GM20431 (cell line): ENCODE data around the gene CFAP410.
"Not testable (repeated sequence)": the region's sequence is repeated elsewhere in the genome, so short reads cannot be mapped to it uniquely, and the experiment has no call there.

Experiments used
- in situ Hi-C: fragments of 300-500 bp; cut with MseI, MboI; formaldehyde crosslinking; loops from one replicate; pipeline ENCODE4 v1.15.0; 2020; ENCODE audit warnings: low sequenced_read_pairs; ENCODE audit not compliant: unreplicated experiment

Gene CFAP410

DNA sequence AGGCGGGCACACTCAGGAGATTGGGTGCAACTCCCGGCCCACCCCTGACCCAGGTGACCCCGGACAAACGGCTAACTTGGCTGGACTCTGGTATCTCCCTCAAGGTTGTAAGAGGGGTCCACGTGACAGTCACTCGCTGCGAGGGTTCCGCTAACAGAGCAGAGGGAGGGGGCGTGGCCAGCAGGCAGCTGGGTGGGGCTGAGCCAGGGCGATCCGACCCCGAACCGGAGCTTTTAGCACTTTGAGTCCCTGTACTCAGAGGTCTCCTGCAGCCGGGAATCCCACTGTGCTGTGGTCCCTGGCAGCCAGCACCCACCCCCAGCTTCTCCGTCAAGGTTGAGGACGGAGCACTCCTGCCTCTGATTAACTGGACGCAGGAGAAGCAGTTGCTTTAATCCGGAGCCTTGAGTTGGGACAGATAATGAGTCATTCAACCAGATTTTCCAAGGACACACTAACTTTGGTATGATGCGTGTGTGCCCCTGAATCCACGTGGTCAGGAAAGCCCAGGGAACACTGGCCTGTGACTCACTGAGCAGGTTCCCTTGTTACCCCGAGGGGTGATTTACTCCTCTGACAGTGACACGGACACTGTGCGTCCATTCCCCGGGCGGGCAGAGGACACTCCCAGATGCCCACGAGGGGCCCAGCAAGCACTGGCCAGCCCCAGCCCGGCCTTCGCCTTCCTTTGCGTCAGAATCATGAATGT, 31.0 kb upstream of the CFAP410 start:
- in situ Hi-C loops, result no loop called here

GRCh38 chr21:44368711-44369446, 29.7 kb upstream of the CFAP410 start:
- in situ Hi-C loops, result no loop called here

- in situ Hi-C loops, result no loop called here
Observed at GRCh38 chr21:44366586-44367211, 27.5 kb upstream of the CFAP410 start.

DNA sequence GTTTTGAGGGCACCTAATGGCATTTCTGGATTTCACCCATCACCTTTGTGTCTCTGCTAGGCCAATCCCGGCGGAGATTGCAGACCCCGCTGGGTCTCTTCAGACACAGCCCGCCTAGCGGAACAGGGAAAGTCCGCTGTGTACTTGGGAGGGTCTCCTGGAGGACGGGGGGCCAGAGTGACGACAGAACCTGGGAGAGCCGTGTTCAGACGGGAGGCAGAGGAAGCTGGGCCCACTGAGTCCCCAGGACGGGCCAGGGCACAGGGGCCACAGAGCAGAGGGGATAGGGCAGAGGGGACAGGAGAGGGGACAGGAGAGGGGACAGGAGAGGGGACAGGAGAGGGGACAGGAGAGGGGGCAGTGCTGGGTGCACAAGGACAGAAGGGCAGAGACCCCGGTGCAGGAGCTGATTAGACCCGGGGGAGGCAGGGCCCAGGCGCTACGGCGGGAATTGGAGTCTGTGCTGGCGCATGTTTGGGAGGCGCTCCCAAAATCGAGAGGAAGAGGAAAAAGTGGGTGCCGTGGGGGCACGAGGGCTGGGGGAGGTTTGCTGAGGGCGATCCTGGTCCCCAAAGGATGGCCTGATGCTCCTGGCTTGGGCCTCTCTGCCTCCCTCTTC, 26.9 kb upstream of the CFAP410 start:
- in situ Hi-C loops, result no loop called here

DNA sequence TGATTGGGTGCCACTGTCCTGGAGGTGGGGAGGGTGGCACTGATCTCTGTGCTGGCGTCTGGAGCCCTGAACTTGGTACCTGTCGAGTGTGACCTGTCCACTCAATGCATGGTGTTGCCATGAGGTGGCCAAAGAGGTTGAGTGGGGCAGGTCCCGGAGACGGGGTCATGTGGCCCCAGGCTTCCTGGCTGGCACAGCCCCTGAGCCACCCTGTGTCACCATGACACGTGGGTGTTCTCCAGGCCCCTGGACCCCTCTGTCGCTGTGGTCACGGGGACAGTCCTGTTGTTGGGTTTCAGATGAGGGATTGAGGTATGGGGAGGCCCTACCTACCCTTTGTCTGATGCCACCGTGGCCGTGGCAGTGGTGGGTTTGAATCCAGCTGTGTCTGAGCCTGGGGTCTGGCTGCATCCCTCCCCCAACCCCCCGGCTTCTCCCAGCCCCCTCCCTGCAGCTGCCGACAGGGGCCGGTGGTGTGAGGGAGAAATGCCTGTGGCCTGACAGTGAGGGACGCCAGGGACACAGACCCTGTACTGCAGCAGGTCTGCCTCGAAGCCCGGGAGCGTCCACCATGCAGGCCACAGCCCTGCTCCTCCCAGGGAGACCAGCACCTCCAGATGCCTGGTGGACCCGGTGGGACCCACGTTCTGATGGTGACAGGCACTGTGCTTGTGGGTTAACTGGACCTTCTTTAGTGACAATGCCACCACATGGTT, 26.2 kb upstream of the CFAP410 start:
- in situ Hi-C loops, result no loop called here

GRCh38 chr21:44364151-44365053, 25.2 kb upstream of the CFAP410 start:
- in situ Hi-C loops, result no loop called here

- in situ Hi-C loops, result no loop called here
Observed at GRCh38 chr21:44363278-44363677, 24.1 kb upstream of the CFAP410 start.

DNA sequence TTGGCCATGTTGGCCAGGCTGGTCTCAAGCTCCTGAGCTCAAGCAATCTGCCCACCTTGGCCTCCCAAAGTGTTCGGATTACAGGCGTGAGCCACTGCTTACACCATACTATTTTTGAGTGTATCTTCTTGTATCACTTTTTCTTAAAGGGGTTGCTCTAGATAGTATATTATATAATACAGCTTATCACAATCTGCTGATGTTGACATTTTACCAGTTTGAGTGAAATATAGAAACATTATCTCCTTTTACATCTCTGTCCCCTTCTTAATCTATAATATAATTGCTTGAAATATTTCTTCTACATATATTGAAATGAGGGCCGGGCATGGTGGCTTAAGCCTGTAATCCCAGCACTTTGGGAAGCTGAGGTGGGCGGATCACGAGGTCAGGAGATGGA, 22.7 kb upstream of the CFAP410 start:
- in situ Hi-C loops, result not testable (repeated sequence)

DNA sequence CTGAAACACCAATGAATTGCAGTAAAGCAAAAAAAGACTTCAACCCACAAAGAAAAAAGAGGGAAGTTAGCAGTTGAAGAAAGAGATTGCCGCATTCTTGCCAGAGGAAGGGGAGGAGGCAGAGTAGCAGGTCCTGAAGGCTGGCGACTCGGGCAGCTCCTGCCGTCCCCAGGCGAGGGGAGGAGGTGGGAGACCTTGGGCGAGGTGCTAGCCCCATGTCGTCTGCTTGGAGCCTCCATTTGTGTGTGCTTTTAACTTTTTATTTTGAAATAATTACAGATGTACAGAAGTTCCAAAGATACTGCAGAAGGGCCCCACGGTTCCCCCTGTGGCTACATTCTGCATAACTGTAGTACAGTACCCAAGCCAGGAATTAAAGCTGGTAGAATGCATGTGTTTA, 21.0 kb upstream of the CFAP410 start:
- in situ Hi-C loops, result no loop called here

DNA sequence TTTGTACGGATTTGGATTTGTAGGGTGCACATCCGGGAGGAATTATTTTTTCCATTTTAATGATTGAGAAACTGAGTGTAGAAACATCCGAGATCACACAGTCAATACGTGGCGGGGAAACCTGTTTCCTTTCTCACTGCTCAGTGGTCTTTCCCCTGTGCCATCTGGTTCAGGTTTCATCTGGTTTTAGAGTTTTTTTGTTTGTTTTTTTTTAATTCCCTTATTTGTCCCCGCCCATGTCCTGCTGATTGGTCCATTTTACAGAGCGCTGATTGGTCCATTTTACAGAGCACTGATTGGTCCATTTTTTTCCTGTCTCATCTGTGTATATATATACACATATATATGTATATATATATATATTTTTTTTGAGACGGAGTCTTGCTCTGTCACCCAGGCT, 20.2 kb upstream of the CFAP410 start:
- in situ Hi-C loops, result no loop called here

DNA sequence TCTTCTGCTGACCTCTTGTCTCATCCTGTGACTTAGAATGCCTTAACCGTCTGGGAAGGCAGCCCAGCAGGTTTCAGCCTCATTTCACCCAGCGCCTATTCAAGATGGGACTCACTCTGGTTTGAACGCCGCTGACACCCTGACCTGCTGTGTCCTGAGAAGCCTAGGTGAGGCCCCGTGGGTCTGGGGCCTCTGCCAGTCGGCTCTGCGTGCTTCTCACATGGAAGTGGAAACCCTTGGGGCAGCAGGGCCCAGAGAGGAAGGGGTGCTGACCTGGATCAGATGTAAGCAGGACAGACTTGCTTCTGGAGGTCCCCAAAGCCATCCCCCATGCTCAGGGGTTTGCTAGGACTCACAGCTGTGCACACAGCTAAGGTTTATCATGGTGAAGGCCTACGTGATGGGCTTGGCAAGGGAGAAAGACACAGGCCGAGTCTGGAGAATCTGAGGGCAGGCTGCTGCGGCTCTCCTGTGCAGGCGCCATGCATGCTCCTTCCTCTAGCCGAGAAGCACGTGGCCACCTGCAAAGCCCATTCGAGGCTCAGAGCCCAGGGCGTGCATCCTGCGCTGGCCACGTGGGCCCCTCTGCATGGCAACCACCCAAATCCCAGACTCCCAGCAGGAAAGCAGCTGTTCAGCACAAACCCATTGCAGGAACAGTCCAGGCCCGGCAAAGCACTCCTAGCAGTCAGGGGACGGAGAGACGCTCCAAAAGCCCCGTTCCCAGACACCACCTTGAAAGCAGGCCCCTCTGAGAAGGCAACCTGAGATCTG, 18.1 kb upstream of the CFAP410 start:
- in situ Hi-C loops, result no loop called here

DNA sequence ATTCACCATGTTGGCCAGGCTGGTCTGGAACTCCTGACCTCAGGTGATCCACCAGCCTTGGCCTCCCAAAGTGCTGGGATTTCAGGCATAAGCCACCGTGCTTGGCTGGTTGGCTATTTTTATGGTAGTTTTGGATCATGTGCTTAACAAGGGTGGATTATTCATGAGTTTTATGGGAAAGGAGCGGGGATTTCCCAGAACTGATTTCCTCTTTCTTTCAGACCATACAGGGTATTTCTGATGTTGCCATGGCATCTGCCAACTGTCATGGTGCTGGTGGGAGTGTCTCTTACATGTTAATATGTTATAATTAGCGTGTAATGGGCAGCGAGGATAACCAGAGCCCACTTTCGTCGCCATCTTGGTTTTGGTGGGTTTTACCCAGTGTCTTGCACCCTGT, 17.4 kb upstream of the CFAP410 start:
- in situ Hi-C loops, result no loop called here

GRCh38 chr21:44356160-44356559, 17.0 kb upstream of the CFAP410 start:
- in situ Hi-C loops, result no loop called here

DNA sequence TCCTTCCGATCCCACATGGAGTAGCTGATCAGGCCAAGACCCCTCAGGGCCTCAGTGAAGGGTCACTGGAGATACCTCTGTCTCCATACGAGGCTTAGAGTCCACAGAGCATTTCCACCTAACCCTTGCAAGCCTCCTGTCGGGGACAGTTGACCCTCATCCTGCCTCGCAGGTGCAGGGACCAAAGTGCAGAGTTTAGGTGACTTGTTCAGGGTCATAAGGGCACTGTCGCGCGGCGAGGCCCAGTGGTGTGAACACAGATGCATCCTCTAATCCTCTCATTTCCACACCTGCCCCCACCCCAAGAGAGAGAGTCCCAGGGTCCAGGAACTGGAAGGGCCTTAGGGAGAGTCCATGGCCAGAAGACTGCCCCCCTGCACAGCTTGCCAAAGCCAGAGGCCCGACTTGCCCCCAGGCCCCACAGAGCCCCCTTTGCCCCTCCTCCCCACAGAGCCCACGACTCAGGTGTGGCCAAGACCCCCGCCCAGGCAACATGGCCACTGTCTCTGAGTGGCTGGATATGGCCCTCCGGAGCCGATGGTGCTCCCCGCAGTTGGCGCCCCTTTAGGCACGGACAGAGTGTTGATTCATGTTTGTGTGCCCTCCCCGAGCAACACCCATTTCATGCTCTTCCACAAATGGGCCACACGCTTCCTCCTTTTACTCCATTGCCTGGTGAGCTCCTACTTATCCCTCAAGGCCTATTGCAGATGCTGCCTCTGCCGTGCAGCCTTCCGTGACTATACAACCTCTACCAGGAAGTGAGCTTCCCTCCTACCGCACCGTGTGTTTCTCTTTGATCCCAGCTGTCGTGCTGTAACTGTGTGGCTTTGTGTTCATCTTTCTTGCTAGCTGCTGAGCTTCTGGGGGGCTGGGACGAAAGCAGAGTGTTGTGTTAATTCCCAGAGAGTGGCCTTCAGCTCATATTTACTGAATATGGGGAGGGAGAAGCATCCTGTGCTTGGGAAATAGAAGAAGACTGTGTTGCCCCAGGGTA, 15.9 kb upstream of the CFAP410 start:
- in situ Hi-C loops, result no loop called here

GRCh38 chr21:44354001-44354405, 14.8 kb upstream of the CFAP410 start:
- in situ Hi-C loops, result no loop called here

GRCh38 chr21:44353191-44353970, 14.2 kb upstream of the CFAP410 start, which contains the start of gene TRPM2:
TRPM2 (plus strand) TSS chr21:44353621; CDS start chr21:44353701, 80 bp downstream.
- in situ Hi-C loops, result no loop called here
